Measurements from ENCODE around the gene BAD. TPM values are rescaled to one million over a fixed set of nuclear protein-coding genes. Genes with fewer than 3 reads are reported as not detected.
A peak's percentile ranks its signal among the peaks of the same experiment; 100 is the strongest.

BAD gene
- total and polyA plus RNA-seq, 2 of the 13 experiments (the other 11 are each of a cell fraction or from before 2014, with no cell fraction given) = 17.9 to 28.5 TPM

DNA sequence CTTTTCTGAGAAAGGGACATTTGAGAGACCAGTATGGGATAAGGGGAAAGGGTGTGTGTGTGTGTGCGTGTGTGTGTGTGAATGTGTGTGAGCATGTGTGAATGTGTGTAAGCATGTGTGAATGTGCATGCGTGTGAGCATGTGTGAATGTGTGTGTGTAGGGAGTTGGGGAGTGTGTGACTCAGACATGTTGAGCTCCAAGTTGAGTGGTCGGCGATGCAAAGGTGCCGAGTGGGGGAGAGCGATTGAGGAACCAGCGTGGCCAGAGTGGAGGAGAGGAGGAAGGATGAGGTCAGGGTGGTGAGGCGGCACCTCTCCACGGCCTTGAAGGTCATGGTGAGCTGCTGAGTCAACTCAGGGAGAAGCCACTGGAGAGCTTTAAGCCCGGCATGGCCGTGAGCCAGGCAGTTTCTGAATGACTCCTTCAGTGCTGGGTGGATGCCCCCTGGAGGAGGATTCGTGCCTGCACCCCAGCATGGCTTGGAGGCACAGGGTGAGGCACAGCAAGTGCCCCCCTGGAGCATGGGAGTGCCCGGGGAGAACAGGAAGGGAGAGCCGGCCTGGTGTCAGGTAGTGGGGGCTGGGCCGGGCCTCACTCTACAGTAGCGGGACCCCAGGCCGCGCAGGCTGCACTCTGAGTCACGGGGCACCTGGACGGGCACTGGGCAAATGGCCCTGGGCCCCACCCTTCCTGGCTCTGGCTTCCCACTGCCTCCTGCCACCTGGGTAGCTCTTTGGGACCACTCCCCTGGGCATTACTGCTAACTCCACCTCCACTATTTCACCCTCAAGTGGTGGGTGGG lies 47.3 kb upstream of the BAD start (continued):
- TF ChIP-seq MXD4 (CRISPR knock-in tag; IDR thresholded peaks at IDR 0.05) = peak; percentile 47; the same call in 1 of the 2 replicates
- TF ChIP-seq NONO (IDR thresholded peaks at IDR 0.05) = 0 out of 2 replicates have a peak, but pooled peaks have one; percentile 32
- no peak for TF ChIP-seq NONO (CRISPR knock-in tag; conservative IDR thresholded peaks at IDR 0.05)
- 0 out of 2 replicates have a peak, but pooled peaks have one; percentile 44 for TF ChIP-seq RXRA (CRISPR knock-in tag; IDR thresholded peaks at IDR 0.05)
- no peak for TF ChIP-seq ZNF432 (CRISPR knock-in tag; IDR thresholded peaks at IDR 0.05; ENCODE audit: borderline replicate concordance)
- no peak for TF ChIP-seq NFIB (CRISPR knock-in tag; IDR thresholded peaks at IDR 0.05; ENCODE audit: borderline replicate concordance)
- peak; percentile 61 for TF ChIP-seq STAG1 (CRISPR knock-in tag; IDR thresholded peaks at IDR 0.05)
- TF ChIP-seq, protein P1, sequence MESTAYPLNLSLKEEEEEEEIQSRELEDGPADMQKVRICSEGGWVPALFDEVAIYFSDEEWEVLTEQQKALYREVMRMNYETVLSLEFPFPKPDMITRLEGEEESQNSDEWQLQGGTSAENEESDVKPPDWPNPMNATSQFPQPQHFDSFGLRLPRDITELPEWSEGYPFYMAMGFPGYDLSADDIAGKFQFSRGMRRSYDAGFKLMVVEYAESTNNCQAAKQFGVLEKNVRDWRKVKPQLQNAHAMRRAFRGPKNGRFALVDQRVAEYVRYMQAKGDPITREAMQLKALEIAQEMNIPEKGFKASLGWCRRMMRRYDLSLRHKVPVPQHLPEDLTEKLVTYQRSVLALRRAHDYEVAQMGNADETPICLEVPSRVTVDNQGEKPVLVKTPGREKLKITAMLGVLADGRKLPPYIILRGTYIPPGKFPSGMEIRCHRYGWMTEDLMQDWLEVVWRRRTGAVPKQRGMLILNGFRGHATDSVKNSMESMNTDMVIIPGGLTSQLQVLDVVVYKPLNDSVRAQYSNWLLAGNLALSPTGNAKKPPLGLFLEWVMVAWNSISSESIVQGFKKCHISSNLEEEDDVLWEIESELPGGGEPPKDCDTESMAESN (CRISPR knock-in tag; conservative IDR thresholded peaks at IDR 0.05) = 0 out of 2 replicates have a peak, but pooled peaks have one; percentile 27
- no peak for TF ChIP-seq LCORL (IDR thresholded peaks at IDR 0.05)
- peak; percentile 33; the same call in 1 of the 2 replicates for TF ChIP-seq LCORL (CRISPR knock-in tag; IDR thresholded peaks at IDR 0.05)
- TF ChIP-seq, protein P2, sequence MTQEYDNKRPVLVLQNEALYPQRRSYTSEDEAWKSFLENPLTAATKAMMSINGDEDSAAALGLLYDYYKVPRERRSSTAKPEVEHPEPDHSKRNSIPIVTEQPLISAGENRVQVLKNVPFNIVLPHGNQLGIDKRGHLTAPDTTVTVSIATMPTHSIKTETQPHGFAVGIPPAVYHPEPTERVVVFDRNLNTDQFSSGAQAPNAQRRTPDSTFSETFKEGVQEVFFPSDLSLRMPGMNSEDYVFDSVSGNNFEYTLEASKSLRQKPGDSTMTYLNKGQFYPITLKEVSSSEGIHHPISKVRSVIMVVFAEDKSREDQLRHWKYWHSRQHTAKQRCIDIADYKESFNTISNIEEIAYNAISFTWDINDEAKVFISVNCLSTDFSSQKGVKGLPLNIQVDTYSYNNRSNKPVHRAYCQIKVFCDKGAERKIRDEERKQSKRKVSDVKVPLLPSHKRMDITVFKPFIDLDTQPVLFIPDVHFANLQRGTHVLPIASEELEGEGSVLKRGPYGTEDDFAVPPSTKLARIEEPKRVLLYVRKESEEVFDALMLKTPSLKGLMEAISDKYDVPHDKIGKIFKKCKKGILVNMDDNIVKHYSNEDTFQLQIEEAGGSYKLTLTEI (CRISPR knock-in tag; conservative IDR thresholded peaks at IDR 0.05) = no peak
- TF ChIP-seq ERF (CRISPR knock-in tag; IDR thresholded peaks at IDR 0.05) = peak; percentile 58; the same call in 1 of the 2 replicates
- no peak for TF ChIP-seq PLRG1 (conservative IDR thresholded peaks at IDR 0.05)
- TF ChIP-seq, protein P3, sequence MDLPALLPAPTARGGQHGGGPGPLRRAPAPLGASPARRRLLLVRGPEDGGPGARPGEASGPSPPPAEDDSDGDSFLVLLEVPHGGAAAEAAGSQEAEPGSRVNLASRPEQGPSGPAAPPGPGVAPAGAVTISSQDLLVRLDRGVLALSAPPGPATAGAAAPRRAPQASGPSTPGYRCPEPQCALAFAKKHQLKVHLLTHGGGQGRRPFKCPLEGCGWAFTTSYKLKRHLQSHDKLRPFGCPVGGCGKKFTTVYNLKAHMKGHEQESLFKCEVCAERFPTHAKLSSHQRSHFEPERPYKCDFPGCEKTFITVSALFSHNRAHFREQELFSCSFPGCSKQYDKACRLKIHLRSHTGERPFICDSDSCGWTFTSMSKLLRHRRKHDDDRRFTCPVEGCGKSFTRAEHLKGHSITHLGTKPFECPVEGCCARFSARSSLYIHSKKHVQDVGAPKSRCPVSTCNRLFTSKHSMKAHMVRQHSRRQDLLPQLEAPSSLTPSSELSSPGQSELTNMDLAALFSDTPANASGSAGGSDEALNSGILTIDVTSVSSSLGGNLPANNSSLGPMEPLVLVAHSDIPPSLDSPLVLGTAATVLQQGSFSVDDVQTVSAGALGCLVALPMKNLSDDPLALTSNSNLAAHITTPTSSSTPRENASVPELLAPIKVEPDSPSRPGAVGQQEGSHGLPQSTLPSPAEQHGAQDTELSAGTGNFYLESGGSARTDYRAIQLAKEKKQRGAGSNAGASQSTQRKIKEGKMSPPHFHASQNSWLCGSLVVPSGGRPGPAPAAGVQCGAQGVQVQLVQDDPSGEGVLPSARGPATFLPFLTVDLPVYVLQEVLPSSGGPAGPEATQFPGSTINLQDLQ (CRISPR knock-in tag; IDR thresholded peaks at IDR 0.05) = no peak
- TF ChIP-seq ZNF430 (CRISPR knock-in tag; IDR thresholded peaks at IDR 0.05) = no peak
- peak; percentile 53; the same call in 1 of the 2 replicates for TF ChIP-seq ZNF652 (CRISPR knock-in tag; IDR thresholded peaks at IDR 0.05; ENCODE audit: borderline replicate concordance, low read depth)
- 0 out of 2 replicates have a peak, but pooled peaks have one; percentile 21 for TF ChIP-seq KAT8 (CRISPR knock-in tag; IDR thresholded peaks at IDR 0.05)
- 0 out of 2 replicates have a peak, but pooled peaks have one; percentile 49 for TF ChIP-seq ZNF225 (CRISPR knock-in tag; IDR thresholded peaks at IDR 0.05)
